Prostate gland (tissue), 2 donors: ENCODE measurements around the gene XRRA1.

Experiments
- CTCF ChIP-seq, 4 experiments: fragments of 200-600 bp in 2 of 4; fragments of 450-650 bp in 2 of 4; sonication (generic) in 2 of 4; IDR thresholded peaks; 1 replicate in 3 of 4; 2 replicates in 1 of 4; pipeline ENCODE4 v1.5.1; 2016 to 2019; ENCODE audit warnings: antibody characterized with exemption in 4 of 4, mild to moderate bottlenecking in 2 of 4, moderate library complexity in 2 of 4
- POLR2AphosphoS5 ChIP-seq: sonication (generic); formaldehyde crosslinking; IDR thresholded peaks from one replicate; pipeline ENCODE4 v1.6.1; 2017; ENCODE audit warnings: antibody characterized with exemption

- TF ChIP-seq CTCF (IDR thresholded peaks at IDR 0.05) (no peak), POLR2AphosphoS5 (no peak)
These were observed 157.4 kb downstream of the XRRA1 start for GRCh38 chr11:74791333-74792100.
